ENCODE results near the gene CASKIN2.

Gene CASKIN2

DNA sequence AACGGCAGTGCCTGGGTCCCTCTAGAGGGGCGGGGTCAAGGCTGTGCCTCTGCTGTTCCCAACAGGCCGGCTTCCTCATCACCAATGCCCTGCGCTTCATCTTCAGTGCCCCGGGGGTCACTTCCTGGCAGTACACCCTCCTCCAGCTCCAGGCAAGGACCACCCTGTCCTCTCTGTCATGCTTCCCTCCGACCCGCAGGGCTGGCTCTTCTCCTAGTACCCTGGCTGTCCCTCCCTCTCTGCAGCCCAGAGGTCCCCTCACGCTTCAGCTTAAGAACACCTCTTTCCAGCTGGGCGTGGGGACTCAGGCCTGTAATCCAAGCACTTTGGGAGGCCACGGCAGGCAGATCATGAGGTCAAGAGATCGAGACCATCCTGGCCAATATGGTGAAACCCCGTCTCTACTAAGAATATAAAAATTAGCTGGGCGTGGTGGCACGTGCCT is 25.8 kb downstream of the CASKIN2 start:
- Histone ChIP-seq H3K9ac (ENCODE audit: low read length) (no peak overlapping the region), H3K23ac (ENCODE audit: low read length) (no peak overlapping the region), H3K36me3 (ENCODE audit: control insufficient read depth in 1 of 2, insufficient read depth in 2 of 2, low read length in 2 of 2) (peaks cover 39 to 58% of the 10 kb centered on the region in 2 experiments), H3K27ac (ENCODE audit: low read depth, low read length) (no peak overlapping the region), H3K79me1 (ENCODE audit: low read length) (no peaks in the 10 kb centered on the region), H3K27me3 (ENCODE audit: insufficient read depth, low read length) (no peaks in the 10 kb centered on the region), H3K18ac (ENCODE audit: low read length) (no peak overlapping the region), H4K8ac (ENCODE audit: low read depth, low read length) (no peak overlapping the region), H3K4me3 (ENCODE audit: low read depth, low read length) (no peak overlapping the region), H2BK120ac (ENCODE audit: insufficient read depth, low read length, poor library complexity) (no peak overlapping the region), H3K4ac (ENCODE audit: low read depth, low read length) (no peak overlapping the region), H3K14ac (ENCODE audit: low read length) (no peak overlapping the region), H3K4me1 (ENCODE audit: control insufficient read depth in 1 of 2, insufficient read depth in 2 of 2, low read length in 2 of 2) (no peaks in the 10 kb centered on the region), H3K4me2 (ENCODE audit: low read length) (no peak overlapping the region), H2BK5ac (ENCODE audit: low read depth, low read length, poor library complexity) (no peak overlapping the region), H2BK12ac (ENCODE audit: low read length) (no peak overlapping the region), H3K79me2 (ENCODE audit: control insufficient read depth, insufficient read depth, low read length, poor library complexity) (no peaks in the 10 kb centered on the region), H4K91ac (ENCODE audit: low read depth, low read length) (no peak overlapping the region), H3K9me3 (ENCODE audit: insufficient read depth, low read depth, low read length) (peaks cover 1% of the 10 kb centered on the region), H4K12ac (ENCODE audit: low read depth, low read length) (no peak overlapping the region), H2AFZ (ENCODE audit: insufficient read depth, low read length, poor library complexity) (no peak overlapping the region), H2AK5ac (ENCODE audit: low read length) (no peak overlapping the region)
- DNase-seq, result no peak
- no CpG with 5 or more reads among the region's 14 CpGs for WGBS (ENCODE audit: extremely low coverage, insufficient coverage, insufficient read length)

DNA sequence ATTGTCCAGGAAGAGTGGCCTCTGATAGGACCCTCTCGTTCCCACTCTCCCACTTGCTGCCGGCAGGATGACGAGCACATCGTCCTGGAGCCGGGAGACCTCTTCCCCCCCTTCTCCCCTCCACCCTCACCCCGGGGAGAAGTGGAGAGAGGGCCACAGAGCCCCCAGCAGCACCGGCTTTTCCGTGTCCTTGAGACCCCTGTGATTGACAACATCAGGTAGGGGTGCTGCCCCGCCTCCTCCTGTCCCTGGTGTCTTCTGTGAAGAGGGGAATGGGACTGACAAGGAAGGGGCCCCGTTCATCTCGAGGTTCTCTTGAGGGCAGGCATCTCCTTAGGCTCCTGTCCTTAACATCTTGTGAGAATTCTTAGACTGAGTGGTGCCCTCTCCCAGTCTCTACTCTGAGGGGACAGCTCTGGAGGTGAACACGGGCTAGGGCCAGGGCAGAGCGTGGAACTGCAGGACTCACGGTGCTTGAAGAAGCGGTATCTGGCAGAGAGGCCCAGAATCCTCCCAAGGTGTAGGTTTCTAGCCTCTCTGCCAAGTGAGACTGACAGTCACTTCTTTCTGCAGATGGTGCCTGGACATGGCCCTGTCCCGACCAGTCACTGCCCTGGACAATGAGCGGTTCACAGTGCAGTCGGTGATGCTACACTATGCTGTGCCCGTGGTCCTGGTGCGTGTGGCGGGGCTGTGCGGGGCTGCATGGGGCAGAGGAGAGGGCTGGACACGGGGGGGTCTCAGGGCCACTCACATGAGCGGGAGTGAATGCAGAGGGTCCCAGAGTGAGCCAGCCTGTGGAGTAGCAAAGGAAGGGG is 26.4 kb downstream of the CASKIN2 start:
- H3K14ac ChIP-seq (ENCODE audit: low read length), result no peak overlapping the region
- H2BK120ac ChIP-seq (ENCODE audit: insufficient read depth, low read length, poor library complexity), result no peak overlapping the region
- no peak overlapping the region for H3K23ac ChIP-seq (ENCODE audit: low read length)
- H3K27me3 ChIP-seq (ENCODE audit: insufficient read depth, low read length), result no peaks in the 10 kb centered on the region
- no peak overlapping the region for H3K9ac ChIP-seq (ENCODE audit: low read length)
- H2BK12ac ChIP-seq (ENCODE audit: low read length), result no peak overlapping the region
- H4K12ac ChIP-seq (ENCODE audit: low read depth, low read length), result no peak overlapping the region
- H3K4me1 ChIP-seq (ENCODE audit: control insufficient read depth in 1 of 2, insufficient read depth in 2 of 2, low read length in 2 of 2), result no peaks in the 10 kb centered on the region
- no peak overlapping the region for H2AK5ac ChIP-seq (ENCODE audit: low read length)
- no peaks in the 10 kb centered on the region for H3K79me1 ChIP-seq (ENCODE audit: low read length)
- DNase-seq, result no peak
- no CpG with 5 or more reads among the region's 24 CpGs for WGBS (ENCODE audit: extremely low coverage, insufficient coverage, insufficient read length)
- H3K9me3 ChIP-seq (ENCODE audit: insufficient read depth, low read depth, low read length), result peaks cover 1% of the 10 kb centered on the region
- no peak overlapping the region for H3K18ac ChIP-seq (ENCODE audit: low read length)
- H3K36me3 ChIP-seq (ENCODE audit: control insufficient read depth in 1 of 2, insufficient read depth in 2 of 2, low read length in 2 of 2), result peaks cover 33 to 52% of the 10 kb centered on the region in 2 experiments
- H2BK5ac ChIP-seq (ENCODE audit: low read depth, low read length, poor library complexity), result no peak overlapping the region
- no peak overlapping the region for H4K8ac ChIP-seq (ENCODE audit: low read depth, low read length)
- no peak overlapping the region for H3K27ac ChIP-seq (ENCODE audit: low read depth, low read length)
- H4K91ac ChIP-seq (ENCODE audit: low read depth, low read length), result no peak overlapping the region
- H3K4me2 ChIP-seq (ENCODE audit: low read length), result no peak overlapping the region
- H3K4me3 ChIP-seq (ENCODE audit: low read depth, low read length), result no peak overlapping the region
- no peaks in the 10 kb centered on the region for H3K79me2 ChIP-seq (ENCODE audit: control insufficient read depth, insufficient read depth, low read length, poor library complexity)
- no peak overlapping the region for H3K4ac ChIP-seq (ENCODE audit: low read depth, low read length)
- H2AFZ ChIP-seq (ENCODE audit: insufficient read depth, low read length, poor library complexity), result no peak overlapping the region

DNA sequence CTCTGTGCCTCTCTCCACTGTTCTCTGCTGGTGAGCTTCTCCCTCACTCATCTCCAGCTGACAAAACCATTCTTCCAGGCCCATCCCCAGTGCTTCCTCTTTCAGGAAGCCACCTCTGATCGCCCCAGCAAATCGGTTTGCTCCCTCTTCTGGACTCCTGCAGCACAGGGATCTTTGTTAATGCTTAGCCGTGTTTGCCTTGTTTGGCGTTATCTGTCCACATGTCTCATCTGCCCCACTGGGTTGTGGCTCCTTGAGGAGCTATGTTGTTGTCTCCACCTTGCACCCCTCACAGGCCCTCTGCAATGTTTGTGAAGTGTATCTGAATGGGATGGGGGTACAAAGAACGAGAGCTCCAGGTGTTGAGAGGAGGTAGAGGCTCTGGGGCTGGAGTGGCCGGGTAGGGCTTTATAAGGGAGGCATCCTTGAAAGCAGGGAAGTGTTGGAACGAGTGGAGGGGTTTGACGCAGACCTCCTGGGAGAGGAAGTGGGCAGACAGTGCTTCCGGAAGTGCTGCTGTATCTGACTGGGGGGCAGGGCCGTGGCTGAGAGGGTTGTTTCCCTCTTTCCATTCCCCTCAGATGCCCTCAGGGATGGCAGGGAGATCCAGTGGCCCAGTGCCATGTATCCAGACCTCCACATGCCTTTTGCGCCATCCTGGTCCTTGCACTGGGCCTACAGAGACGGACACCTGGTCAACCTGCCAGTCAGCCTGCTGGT is 27.8 kb downstream of the CASKIN2 start:
- no peak overlapping the region for H2AK5ac ChIP-seq (ENCODE audit: low read length)
- no peak overlapping the region for H3K18ac ChIP-seq (ENCODE audit: low read length)
- no CpG with 5 or more reads among the region's 12 CpGs for WGBS (ENCODE audit: extremely low coverage, insufficient coverage, insufficient read length)
- H3K27me3 ChIP-seq (ENCODE audit: insufficient read depth, low read length), result no peaks in the 10 kb centered on the region
- peaks cover 19 to 41% of the 10 kb centered on the region in 2 experiments for H3K36me3 ChIP-seq (ENCODE audit: control insufficient read depth in 1 of 2, insufficient read depth in 2 of 2, low read length in 2 of 2)
- H3K4ac ChIP-seq (ENCODE audit: low read depth, low read length), result no peak overlapping the region
- no peak overlapping the region for H2BK5ac ChIP-seq (ENCODE audit: low read depth, low read length, poor library complexity)
- H3K27ac ChIP-seq (ENCODE audit: low read depth, low read length), result no peak overlapping the region
- no peak overlapping the region for H2BK120ac ChIP-seq (ENCODE audit: insufficient read depth, low read length, poor library complexity)
- no peak overlapping the region for H3K14ac ChIP-seq (ENCODE audit: low read length)
- H3K9me3 ChIP-seq (ENCODE audit: insufficient read depth, low read depth, low read length), result peaks cover 1% of the 10 kb centered on the region
- no peak overlapping the region for H4K8ac ChIP-seq (ENCODE audit: low read depth, low read length)
- no peak overlapping the region for H3K9ac ChIP-seq (ENCODE audit: low read length)
- H4K12ac ChIP-seq (ENCODE audit: low read depth, low read length), result no peak overlapping the region
- H3K4me1 ChIP-seq (ENCODE audit: control insufficient read depth in 1 of 2, insufficient read depth in 2 of 2, low read length in 2 of 2), result no peaks in the 10 kb centered on the region
- no peaks in the 10 kb centered on the region for H3K79me1 ChIP-seq (ENCODE audit: low read length)
- H3K4me2 ChIP-seq (ENCODE audit: low read length), result no peak overlapping the region
- H2AFZ ChIP-seq (ENCODE audit: insufficient read depth, low read length, poor library complexity), result no peak overlapping the region
- H4K91ac ChIP-seq (ENCODE audit: low read depth, low read length), result no peak overlapping the region
- no peak for DNase-seq
- no peaks in the 10 kb centered on the region for H3K79me2 ChIP-seq (ENCODE audit: control insufficient read depth, insufficient read depth, low read length, poor library complexity)
- H2BK12ac ChIP-seq (ENCODE audit: low read length), result no peak overlapping the region
- no peak overlapping the region for H3K4me3 ChIP-seq (ENCODE audit: low read depth, low read length)
- no peak overlapping the region for H3K23ac ChIP-seq (ENCODE audit: low read length)

DNA sequence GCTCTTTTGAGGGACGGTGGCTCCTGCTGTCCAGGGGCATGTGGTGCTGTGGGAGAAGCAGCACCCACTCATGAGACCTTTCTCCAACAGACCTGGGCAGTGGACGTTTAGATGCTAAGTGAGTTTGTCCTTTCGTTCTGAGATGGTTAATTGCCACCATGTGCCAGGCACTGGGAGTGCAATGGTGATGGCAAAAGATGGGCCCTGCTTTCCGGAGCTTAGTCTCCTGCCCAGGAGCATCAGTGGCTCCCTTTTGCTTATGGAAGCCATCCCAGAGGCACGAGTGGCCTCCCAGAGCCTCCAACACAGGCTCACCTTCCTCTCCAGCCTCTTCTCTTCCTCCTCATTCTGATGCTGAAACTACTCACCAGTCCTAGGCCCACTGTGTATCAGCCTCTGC is 28.4 kb downstream of the CASKIN2 start:
- Histone ChIP-seq H3K27me3 (ENCODE audit: insufficient read depth, low read length) (no peaks in the 10 kb centered on the region), H3K79me2 (ENCODE audit: control insufficient read depth, insufficient read depth, low read length, poor library complexity) (no peaks in the 10 kb centered on the region), H2AFZ (ENCODE audit: insufficient read depth, low read length, poor library complexity) (no peak overlapping the region), H2BK12ac (ENCODE audit: low read length) (no peak overlapping the region), H3K4me3 (ENCODE audit: low read depth, low read length) (peak overlapping the region; percentile 34), H2AK5ac (ENCODE audit: low read length) (no peak overlapping the region), H4K91ac (ENCODE audit: low read depth, low read length) (no peak overlapping the region), H3K4me2 (ENCODE audit: low read length) (no peak overlapping the region), H3K79me1 (ENCODE audit: low read length) (no peaks in the 10 kb centered on the region), H2BK5ac (ENCODE audit: low read depth, low read length, poor library complexity) (no peak overlapping the region), H3K36me3 (ENCODE audit: control insufficient read depth in 1 of 2, insufficient read depth in 2 of 2, low read length in 2 of 2) (peaks cover 13 to 36% of the 10 kb centered on the region in 2 experiments), H3K18ac (ENCODE audit: low read length) (no peak overlapping the region), H4K8ac (ENCODE audit: low read depth, low read length) (no peak overlapping the region), H3K4me1 (ENCODE audit: control insufficient read depth in 1 of 2, insufficient read depth in 2 of 2, low read length in 2 of 2) (no peaks in the 10 kb centered on the region), H3K9me3 (ENCODE audit: insufficient read depth, low read depth, low read length) (peaks cover 1% of the 10 kb centered on the region), H3K27ac (ENCODE audit: low read depth, low read length) (no peak overlapping the region), H2BK120ac (ENCODE audit: insufficient read depth, low read length, poor library complexity) (no peak overlapping the region), H3K14ac (ENCODE audit: low read length) (no peak overlapping the region), H3K23ac (ENCODE audit: low read length) (no peak overlapping the region), H3K9ac (ENCODE audit: low read length) (no peak overlapping the region), H3K4ac (ENCODE audit: low read depth, low read length) (no peak overlapping the region), H4K12ac (ENCODE audit: low read depth, low read length) (no peak overlapping the region)
- no CpG with 5 or more reads among the region's 5 CpGs for WGBS (ENCODE audit: extremely low coverage, insufficient coverage, insufficient read length)
- no peak for DNase-seq
